Rectal smooth muscle tissue (tissue), 1 donor: ENCODE data around the gene OLFML2B.
"Not testable (repeated sequence)": the region's sequence is repeated elsewhere in the genome, so short reads cannot be mapped to it uniquely, and the experiment has no call there.

Experiments used
- H3K27ac ChIP-seq: one replicate; pipeline ENCODE4 v1.7.0; 2013; ENCODE audit warnings: low read depth, low read length, inconsistent platforms
- H3K27me3 ChIP-seq: one replicate; pipeline ENCODE4 v1.7.0; 2013; ENCODE audit warnings: low read length; ENCODE audit not compliant: control insufficient read depth, insufficient read depth
- H3K36me3 ChIP-seq: one replicate; pipeline ENCODE4 v1.7.0; 2013; ENCODE audit warnings: low read length; ENCODE audit not compliant: control insufficient read depth, insufficient read depth
- H3K4me1 ChIP-seq: one replicate; pipeline ENCODE4 v1.7.0; 2013; ENCODE audit warnings: low read length; ENCODE audit not compliant: control insufficient read depth, insufficient read depth
- H3K4me3 ChIP-seq: one replicate; pipeline ENCODE4 v1.7.0; 2013; ENCODE audit warnings: low read length
- H3K9ac ChIP-seq: one replicate; pipeline ENCODE4 v1.7.0; 2013; ENCODE audit warnings: low read length

OLFML2B gene

GRCh38 chr1:162023547-162024501 is at the start of gene OLFML2B:
OLFML2B (minus strand) TSS chr1:162023869; CDS start chr1:162023430, 439 bp downstream.
- Histone ChIP-seq H3K27ac (peak within 1 kb of the TSS; percentile 83), H3K4me3 (peak within 1 kb of the TSS; percentile 88), H3K27me3 (no peaks in the 10 kb centered on the region), H3K9ac (peak within 1 kb of the TSS; percentile 34), H3K4me1 (peaks cover 14% of the 10 kb centered on the region), H3K36me3 (no peaks in the 10 kb centered on the region)

GRCh38 chr1:162072740-162073139 is 49.1 kb upstream of the OLFML2B start:
- Histone ChIP-seq H3K9ac (no peak overlapping the region), H3K4me3 (no peak overlapping the region), H3K27me3 (peaks cover 7% of the 10 kb centered on the region), H3K27ac (no peak overlapping the region), H3K36me3 (no peaks in the 10 kb centered on the region), H3K4me1 (no peaks in the 10 kb centered on the region)

- Histone ChIP-seq H3K9ac (no peak overlapping the region), H3K4me3 (peak overlapping the region; percentile 87), H3K4me1 (no peaks in the 10 kb centered on the region), H3K36me3 (no peaks in the 10 kb centered on the region), H3K27me3 (peaks cover 7% of the 10 kb centered on the region), H3K27ac (no peak overlapping the region)
Measured at GRCh38 chr1:162070825-162071224, 47.2 kb upstream of the OLFML2B start.

DNA sequence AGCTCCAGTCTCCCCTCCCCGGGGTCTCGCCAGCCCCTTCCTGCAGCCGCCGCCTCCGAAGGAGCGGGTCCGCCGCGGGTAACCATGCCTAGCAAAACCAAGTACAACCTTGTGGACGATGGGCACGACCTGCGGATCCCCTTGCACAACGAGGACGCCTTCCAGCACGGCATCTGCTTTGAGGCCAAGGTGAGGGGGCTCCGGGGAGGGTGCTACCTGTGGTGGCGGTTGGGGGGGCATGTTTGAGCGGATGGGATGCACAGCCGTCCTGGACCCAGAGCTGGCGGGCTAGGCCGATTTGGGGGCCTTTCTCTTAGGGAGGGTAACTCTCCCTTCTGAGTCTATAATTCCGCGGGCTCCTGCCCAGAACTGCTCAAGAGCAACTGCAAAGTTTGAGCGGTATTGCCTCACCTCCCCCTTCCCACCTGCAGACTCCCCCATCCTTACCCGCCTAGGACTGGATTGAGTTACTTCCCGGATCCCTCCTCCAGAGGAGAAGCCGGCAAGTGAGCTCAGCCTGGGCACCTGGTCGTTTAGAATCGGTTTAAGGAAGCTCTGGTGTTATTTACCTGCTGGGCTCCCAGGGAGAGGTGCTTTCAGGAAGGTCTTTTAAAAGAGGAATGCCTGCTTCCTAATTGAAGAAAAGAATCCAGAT is 46.6 kb upstream of the OLFML2B start:
- Histone ChIP-seq H3K36me3 (no peaks in the 10 kb centered on the region), H3K27ac (no peak overlapping the region), H3K4me1 (no peaks in the 10 kb centered on the region), H3K4me3 (peak overlapping the region; percentile 87), H3K27me3 (peaks cover 7% of the 10 kb centered on the region), H3K9ac (peak overlapping the region; percentile 38)

DNA sequence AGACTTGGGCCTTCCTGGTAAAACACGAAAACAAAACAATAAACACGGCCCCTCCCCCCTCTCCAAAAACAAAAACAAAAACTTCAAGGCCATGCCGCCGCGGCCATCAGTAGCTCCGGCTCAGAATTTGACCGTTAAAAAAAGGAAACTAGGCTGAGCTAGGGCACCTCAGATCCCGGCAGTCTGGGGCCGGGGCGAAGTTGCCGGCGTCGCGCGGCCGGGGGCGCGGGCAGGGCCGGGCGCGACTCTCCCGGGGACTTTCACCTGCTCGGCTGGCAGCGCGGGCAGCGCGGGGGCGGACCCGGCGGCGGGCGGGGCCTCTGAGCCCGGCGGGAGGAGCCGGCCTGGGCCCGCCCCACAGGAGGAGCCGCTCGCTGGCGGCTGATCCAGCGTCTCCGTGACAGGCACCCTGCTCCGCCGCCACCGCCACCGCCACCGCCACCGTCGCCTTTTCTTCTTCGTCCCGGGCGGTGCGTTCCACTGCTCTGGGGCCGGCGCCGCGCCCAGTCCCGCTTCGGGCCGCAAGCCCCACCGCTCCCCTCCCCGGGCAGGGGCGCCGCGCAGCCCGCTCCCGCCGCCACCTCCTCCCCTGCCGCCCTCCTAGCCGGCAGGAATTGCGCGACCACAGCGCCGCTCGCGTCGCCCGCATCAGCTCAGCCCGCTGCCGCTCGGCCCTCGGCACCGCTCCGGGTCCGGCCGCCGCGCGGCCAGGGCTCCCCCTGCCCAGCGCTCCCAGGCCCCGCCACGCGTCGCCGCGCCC is 45.8 kb upstream of the OLFML2B start, which contains the start of gene NOS1AP:
TSS of gene NOS1AP (plus strand) at position 358 of the 760 bp plus-strand sequence. CDS start 487 bp downstream, outside the sequence.
- Histone ChIP-seq H3K27me3 (peaks cover 5% of the 10 kb centered on the region), H3K27ac (peak within 1 kb of the TSS; percentile 63), H3K4me1 (no peaks in the 10 kb centered on the region), H3K9ac (peak within 1 kb of the TSS; percentile 38), H3K36me3 (no peaks in the 10 kb centered on the region), H3K4me3 (peak within 1 kb of the TSS; percentile 87)

- Histone ChIP-seq H3K4me3 (no peak overlapping the region), H3K4me1 (no peaks in the 10 kb centered on the region), H3K36me3 (no peaks in the 10 kb centered on the region), H3K9ac (no peak overlapping the region), H3K27me3 (peaks cover 5% of the 10 kb centered on the region), H3K27ac (no peak overlapping the region)
Measured at GRCh38 chr1:162068301-162068700, 44.6 kb upstream of the OLFML2B start.

DNA sequence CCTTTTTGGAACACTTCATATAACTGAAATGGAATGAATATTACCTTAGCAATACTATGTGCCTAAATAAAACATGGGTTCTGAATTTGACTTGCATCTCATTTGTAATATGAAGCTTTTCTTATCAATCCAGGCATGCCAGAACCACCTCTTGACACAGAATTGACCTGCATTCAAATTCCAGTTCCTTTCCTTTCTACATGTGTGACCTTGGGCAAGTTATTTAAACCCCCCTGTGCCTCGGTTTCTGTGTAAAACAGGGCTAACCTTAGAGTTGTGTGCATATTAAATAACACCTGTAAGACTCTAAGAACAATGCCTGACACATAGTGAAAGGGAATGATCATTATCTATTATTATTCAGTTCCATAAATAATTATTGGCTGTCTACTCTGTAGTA is 43.8 kb upstream of the OLFML2B start:
- no peak overlapping the region for H3K4me3 ChIP-seq
- H3K27me3 ChIP-seq = peaks cover 5% of the 10 kb centered on the region
- no peak overlapping the region for H3K9ac ChIP-seq
- H3K4me1 ChIP-seq = no peaks in the 10 kb centered on the region
- no peak overlapping the region for H3K27ac ChIP-seq
- H3K36me3 ChIP-seq = no peaks in the 10 kb centered on the region

DNA sequence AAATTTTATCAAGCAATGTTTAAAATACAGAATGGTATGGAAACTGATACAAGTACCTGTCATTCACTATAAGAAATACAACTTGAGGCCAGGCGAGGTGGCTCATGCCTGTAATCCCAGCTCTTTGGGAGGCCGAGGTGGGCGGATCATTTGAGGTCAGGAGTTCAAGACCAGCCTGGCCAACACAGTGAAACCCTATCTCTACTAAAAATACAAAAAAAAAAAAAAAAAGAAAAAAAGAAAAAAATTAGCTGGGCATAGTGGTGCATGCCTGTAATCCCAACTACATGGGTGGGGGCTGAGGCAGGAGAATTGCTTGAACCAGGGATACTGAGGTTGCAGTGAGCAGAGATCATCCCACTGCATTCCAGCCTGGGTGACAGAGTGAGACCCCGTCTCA is 43.2 kb upstream of the OLFML2B start:
- not testable (repeated sequence) for H3K27me3 ChIP-seq, H3K36me3 ChIP-seq, H3K9ac ChIP-seq, H3K4me3 ChIP-seq, H3K27ac ChIP-seq, H3K4me1 ChIP-seq

- H3K27me3 ChIP-seq = peaks cover 1% of the 10 kb centered on the region
- no peaks in the 10 kb centered on the region for H3K36me3 ChIP-seq
- no peak overlapping the region for H3K27ac ChIP-seq
Measured at GRCh38 chr1:162065016-162065415, 41.3 kb upstream of the OLFML2B start.

GRCh38 chr1:162062542-162063015 is 38.9 kb upstream of the OLFML2B start:
- Histone ChIP-seq H3K4me3 (no peak overlapping the region), H3K27ac (no peak overlapping the region), H3K4me1 (no peaks in the 10 kb centered on the region), H3K27me3 (no peaks in the 10 kb centered on the region), H3K9ac (no peak overlapping the region), H3K36me3 (no peaks in the 10 kb centered on the region)

More at GRCh38 chr1:162065016-162065415, 41.3 kb upstream of the OLFML2B start:
- Histone ChIP-seq H3K4me1 (no peaks in the 10 kb centered on the region), H3K9ac (no peak overlapping the region), H3K4me3 (no peak overlapping the region)

- Histone ChIP-seq H3K4me1 (no peaks in the 10 kb centered on the region), H3K36me3 (no peaks in the 10 kb centered on the region), H3K4me3 (no peak overlapping the region), H3K27ac (no peak overlapping the region), H3K27me3 (no peaks in the 10 kb centered on the region), H3K9ac (no peak overlapping the region)
Measured at GRCh38 chr1:162060314-162060713, 36.6 kb upstream of the OLFML2B start.

DNA sequence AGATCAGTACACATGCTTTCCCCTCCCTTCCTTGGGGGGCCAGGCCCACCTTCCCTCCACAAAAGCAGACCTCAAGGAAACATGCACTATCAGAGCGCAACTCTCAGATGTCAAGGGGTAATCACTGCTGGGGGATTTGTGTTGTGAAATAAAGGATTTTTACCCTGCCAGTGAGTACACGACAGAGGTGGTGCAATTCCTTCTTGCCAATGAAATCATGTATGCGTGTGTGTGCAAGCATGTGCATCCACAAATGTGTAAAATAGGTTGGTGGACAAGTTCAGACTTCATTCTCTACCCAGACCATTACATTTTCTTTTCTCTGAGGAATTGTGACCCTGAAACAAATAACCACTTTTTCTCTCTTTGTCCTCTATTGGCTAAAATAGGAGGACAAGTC is 36.1 kb upstream of the OLFML2B start:
- H3K4me3 ChIP-seq = no peak overlapping the region
- H3K9ac ChIP-seq = no peak overlapping the region
- no peaks in the 10 kb centered on the region for H3K36me3 ChIP-seq
- H3K4me1 ChIP-seq = no peaks in the 10 kb centered on the region
- no peak overlapping the region for H3K27ac ChIP-seq
- H3K27me3 ChIP-seq = no peaks in the 10 kb centered on the region
